SKM-1 (cell line): ENCODE data around the gene TMEM54.

Experiments
- DNase-seq: peaks from one replicate; lab custom pipeline; 2025; ENCODE audit not compliant: unreplicated experiment; lab: John Stamatoyannopoulos, UW

TMEM54 gene

GRCh38 chr1:32881871-32882850 is 19.0 kb downstream of the TMEM54 start:
- DNase-seq: no peak

GRCh38 chr1:32881291-32881690 is 19.9 kb downstream of the TMEM54 start:
- no peak for DNase-seq

DNA sequence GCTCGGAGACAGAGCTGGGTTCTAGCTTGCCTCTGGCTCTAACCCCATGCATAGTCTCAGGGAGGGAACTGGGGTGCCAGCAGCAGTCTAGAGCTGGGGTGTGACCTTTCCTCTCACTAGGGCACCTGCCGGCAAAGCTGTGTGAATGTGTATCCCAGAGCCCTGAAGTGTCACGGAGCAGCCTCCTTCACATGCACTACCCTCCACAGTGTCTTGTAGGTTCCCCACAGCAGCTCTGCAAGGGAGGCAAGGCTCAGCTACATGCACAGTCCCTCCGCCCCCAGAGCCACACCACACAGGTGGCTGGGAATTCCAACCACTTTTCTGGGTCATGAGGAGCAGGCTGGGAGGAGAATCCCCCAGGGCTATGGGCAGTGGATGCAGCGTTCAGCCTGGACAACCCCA is 22.6 kb downstream of the TMEM54 start:
- DNase-seq: no peak

- no peak for DNase-seq
Observed at GRCh38 chr1:32878183-32878582, 23.0 kb downstream of the TMEM54 start.

DNA sequence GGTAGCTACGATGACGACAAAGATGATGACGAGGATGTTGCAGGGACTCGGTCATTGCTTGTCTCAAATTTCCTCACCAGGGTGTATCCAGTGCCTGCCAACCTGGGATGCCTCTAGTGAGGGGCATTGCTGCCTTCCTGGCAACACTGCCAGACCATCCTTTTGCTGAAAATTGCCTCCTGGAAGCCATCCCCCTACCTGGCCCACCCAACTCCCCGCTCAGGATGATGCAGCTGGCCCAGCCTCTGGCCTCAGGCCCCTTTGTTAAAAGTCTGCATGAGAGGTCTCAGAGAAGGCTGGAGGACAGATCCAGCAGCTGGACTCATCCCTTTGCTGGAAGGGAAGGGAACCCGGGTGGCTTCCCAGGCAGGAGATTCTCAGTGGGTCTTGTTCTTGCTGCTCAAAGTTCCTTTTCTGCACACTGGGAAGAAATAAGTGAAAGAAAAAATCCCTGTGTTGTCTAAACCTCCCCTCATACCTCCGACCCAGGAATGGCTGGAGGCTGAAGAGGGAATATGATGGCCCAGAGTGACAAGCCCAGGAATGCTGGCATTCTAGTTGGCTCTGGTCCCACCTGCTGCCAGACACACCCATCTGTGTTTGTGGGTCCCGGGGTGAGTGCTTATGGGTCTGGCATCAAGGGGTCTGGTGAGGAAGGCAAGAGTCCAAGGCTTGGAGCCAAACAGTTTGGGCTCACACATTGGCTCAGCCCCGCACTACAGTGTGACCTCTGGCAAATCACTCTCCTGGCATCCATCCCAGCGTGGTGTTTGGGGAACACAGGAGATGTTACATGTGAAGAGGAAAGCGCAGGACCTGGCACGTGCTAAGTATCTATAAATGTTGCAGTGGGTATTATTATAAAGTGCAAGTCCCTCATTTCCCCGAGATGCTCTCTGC is 23.7 kb downstream of the TMEM54 start:
- DNase-seq: no peak

- DNase-seq: no peak
Observed at GRCh38 chr1:32876341-32877210, 24.6 kb downstream of the TMEM54 start.

- DNase-seq: no peak
Observed at GRCh38 chr1:32874860-32875752, 26.1 kb downstream of the TMEM54 start.

GRCh38 chr1:32873484-32873883 is 27.7 kb downstream of the TMEM54 start:
- DNase-seq: no peak

GRCh38 chr1:32872192-32872460 is 29.1 kb downstream of the TMEM54 start:
- DNase-seq: no peak

- DNase-seq: no peak
Observed at GRCh38 chr1:32871364-32872191, 29.6 kb downstream of the TMEM54 start.

DNA sequence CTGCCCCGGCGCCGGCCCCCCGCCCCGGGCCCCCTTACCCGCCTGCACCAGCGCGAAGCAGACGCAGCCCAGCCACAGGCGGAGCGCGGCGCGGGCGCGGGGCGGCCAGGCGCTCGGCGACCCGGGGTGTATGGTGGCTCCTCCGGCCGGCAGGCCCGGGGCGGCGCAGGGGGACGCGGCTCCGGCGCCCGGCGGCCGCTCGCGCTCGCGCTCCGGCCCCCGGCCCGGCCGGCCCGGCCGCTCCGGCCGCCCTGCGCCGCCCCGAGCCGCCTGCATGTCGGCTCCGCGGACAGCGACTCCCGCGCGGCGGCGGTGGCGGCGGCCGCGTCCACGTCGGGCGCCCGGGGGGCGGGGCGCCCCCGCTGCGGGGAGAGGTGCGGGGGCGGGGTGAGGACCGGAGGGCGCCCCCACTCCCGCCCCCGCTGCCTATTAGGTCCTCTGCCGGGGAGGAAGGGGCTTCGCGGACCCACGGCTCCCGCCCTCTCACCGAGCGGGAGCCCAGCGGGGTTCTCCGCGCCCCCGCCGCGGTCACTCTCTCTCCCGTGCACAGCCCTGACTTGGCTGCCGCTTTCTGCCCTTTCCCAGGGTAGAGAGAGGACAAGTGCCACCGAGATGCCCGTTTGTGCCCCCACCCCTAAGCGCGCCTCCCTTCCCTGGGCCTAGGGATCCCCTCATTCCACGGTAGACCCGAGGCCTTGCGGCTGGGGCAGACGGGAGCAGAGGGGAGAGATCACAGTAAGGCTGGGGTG is 30.4 kb downstream of the TMEM54 start, which contains the start of gene FNDC5:
TSS of gene FNDC5 (minus strand) at position 298 of the 749 bp plus-strand sequence.
- DNase-seq: no peak

DNA sequence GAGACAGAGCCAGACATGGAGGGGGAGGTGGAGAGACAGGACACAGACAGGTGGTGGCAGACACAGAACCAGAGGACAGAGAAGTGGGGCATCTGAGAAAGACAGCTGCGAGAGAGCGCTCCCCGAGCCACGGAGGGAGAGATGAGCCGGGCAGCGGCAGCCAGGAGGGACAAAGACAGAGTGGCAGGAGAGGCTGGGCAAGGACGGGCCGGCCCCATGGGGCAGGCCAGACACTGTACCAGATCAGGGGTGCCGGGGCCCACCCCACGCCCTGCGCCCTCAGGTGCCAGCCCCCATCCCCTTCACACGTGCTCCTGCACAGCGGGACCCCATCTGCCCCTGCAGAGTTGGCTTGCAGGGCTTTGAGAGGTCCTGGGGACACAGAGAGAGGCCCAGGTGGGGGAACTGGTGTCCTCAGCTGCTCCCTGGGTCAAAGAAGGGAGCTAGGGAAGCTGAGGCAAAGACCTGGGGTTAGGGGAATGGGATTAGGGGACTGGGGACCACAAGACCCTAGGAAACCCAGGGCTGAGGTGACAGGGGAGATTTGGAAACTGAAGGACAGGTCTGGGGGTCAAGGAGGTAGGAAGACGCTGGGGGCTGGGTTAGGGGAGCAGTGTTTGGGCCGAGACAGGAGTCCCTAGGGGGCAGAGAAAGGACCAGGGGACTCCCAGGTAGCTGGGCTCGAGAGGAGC is 31.1 kb downstream of the TMEM54 start:
- DNase-seq: no peak

GRCh38 chr1:32868806-32869455 is 32.3 kb downstream of the TMEM54 start:
- no peak for DNase-seq

- no peak for DNase-seq
Observed at GRCh38 chr1:32868085-32868484, 33.1 kb downstream of the TMEM54 start.

GRCh38 chr1:32867671-32868070 is 33.5 kb downstream of the TMEM54 start:
- no peak for DNase-seq

DNA sequence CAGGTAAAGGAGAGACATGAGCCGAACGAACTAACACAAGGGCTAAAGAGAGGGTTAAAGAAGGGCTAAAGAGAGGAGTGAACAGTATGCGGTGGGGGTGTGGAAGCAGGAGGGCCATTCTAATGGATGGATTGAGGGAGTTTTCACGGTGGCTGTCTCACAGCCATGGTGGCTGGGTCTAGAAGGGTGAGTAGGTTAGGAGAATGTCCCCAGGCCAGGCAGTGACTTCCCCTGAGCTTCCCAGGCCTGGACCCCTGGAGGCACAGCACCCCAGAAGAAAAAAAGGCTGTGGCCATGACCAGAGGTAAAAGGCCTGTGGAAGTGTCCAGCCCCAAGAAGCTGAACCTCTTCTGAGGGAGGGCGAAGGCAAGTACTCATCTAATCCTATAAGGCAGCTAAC is 34.0 kb downstream of the TMEM54 start:
- no peak for DNase-seq
